Naive thymus-derived CD4-positive, alpha-beta T cell (primary cell): ENCODE measurements around the gene USP1. TPM values are rescaled to one million over a fixed set of nuclear protein-coding genes. Genes with fewer than 3 reads are reported as not detected.

Experiments used
- ATAC-seq: fragments of 150-1000 bp; cut with Tn5 transposase; 2 replicates; pipeline ENCODE4 v1.10.0; 2021; ENCODE audit warnings: mild to moderate bottlenecking, moderate library complexity
- CTCF ChIA-PET: fragments of 350-600 bp; sonication (Branson Sonifier 250); formaldehyde crosslinking; loops from one replicate; lab custom pipeline; 2021; ENCODE audit warnings: antibody characterized with exemption; lab: Charles Lee
- POLR2A ChIA-PET: fragments of 350-600 bp; sonication (Branson Sonifier 250); formaldehyde crosslinking; loops from one replicate; lab custom pipeline; 2021; ENCODE audit warnings: antibody characterized with exemption, inconsistent platforms; lab: Charles Lee
- DNase-seq, 9 donors: peaks; one replicate each; pipeline versions ENCODE4 v3.0.0 to v3.0.0-alpha.2; 2020 to 2022; ENCODE audit warnings: mixed read lengths in 1 of 9
- H3K27ac ChIP-seq: one replicate; pipeline ENCODE4 v1.7.0; 2013; ENCODE audit warnings: mild to moderate bottlenecking, low read depth, low read length, moderate library complexity
- H3K27me3 ChIP-seq, 2 donors: one replicate each; pipeline ENCODE4 v1.7.0; 2013; ENCODE audit warnings: low read length in 2 of 2, mild to moderate bottlenecking in 2 of 2, moderate library complexity in 2 of 2; ENCODE audit not compliant: control insufficient read depth in 2 of 2, insufficient read depth in 2 of 2
- H3K36me3 ChIP-seq, 3 experiments: 1 replicate in 2 of 3; 2 replicates in 1 of 3; pipeline ENCODE4 v1.7.0; 2013; ENCODE audit warnings: low read length in 3 of 3, mild to moderate bottlenecking in 3 of 3, moderate library complexity in 1 of 3; ENCODE audit not compliant: insufficient read depth in 3 of 3, control insufficient read depth in 2 of 3
- H3K4me1 ChIP-seq, 2 donors: one replicate each; pipeline ENCODE4 v1.7.0; 2013; ENCODE audit warnings: low read length in 2 of 2, mild to moderate bottlenecking in 2 of 2, moderate library complexity in 1 of 2; ENCODE audit not compliant: control insufficient read depth in 2 of 2, insufficient read depth in 2 of 2
- H3K4me3 ChIP-seq: 2 replicates; pipeline ENCODE4 v1.7.0; 2013; ENCODE audit warnings: mild to moderate bottlenecking, low read length
- H3K9me3 ChIP-seq, 3 experiments: 1 replicate in 2 of 3; 2 replicates in 1 of 3; pipeline ENCODE4 v1.7.0; 2013; ENCODE audit warnings: low read length in 3 of 3; ENCODE audit not compliant: control insufficient read depth in 2 of 3
- H3K27ac Mint-ChIP-seq, 9 donors: one replicate each; pipeline ENCODE4 v1.8.0; 2020 to 2022; ENCODE audit warnings: mixed read lengths in 9 of 9, mild to moderate bottlenecking in 8 of 9, moderate library complexity in 5 of 9, inconsistent platforms in 2 of 9
- H3K27me3 Mint-ChIP-seq, 5 donors: one replicate each; pipeline ENCODE4 v1.8.0; 2021 to 2022; ENCODE audit warnings: mixed read lengths in 5 of 5, mild to moderate bottlenecking in 1 of 5
- H3K36me3 Mint-ChIP-seq, 5 donors: one replicate each; pipeline ENCODE4 v1.8.0; 2020 to 2022; ENCODE audit warnings: mixed read lengths in 5 of 5, mild to moderate bottlenecking in 3 of 5, inconsistent platforms in 1 of 5
- H3K4me1 Mint-ChIP-seq, 7 donors: one replicate each; pipeline ENCODE4 v1.8.0; 2020 to 2022; ENCODE audit warnings: mixed read lengths in 7 of 7, mild to moderate bottlenecking in 3 of 7, inconsistent platforms in 1 of 7
- H3K4me3 Mint-ChIP-seq, 10 donors: one replicate each; pipeline ENCODE4 v1.8.0; 2020 to 2022; ENCODE audit warnings: mild to moderate bottlenecking in 10 of 10, mixed read lengths in 10 of 10, moderate library complexity in 6 of 10, inconsistent platforms in 2 of 10
- H3K9me3 Mint-ChIP-seq, 11 donors: one replicate each; pipeline ENCODE4 v1.8.0; 2020 to 2022; ENCODE audit warnings: mixed read lengths in 11 of 11, mild to moderate bottlenecking in 4 of 11, inconsistent platforms in 1 of 11, moderate library complexity in 1 of 11
- intact Hi-C, 2 donors: fragments of 100-400 bp; cut with micrococcal nuclease; formaldehyde crosslinking; loops; one replicate each; pipeline ENCODE4 v1.15.1; 2023
- polyA plus RNA-seq, 2 donors: library from polyadenylated mRNA; unstranded; fragments of 300-500 nt; fragmentation: Illumina TruSeq; gene quantifications; one replicate each; pipeline ENCODE4 v1.2.3, GENCODE V29; 2021
- total RNA-seq, 6 experiments: library from RNA in 5 of 6; stranded (reverse) in 5 of 6; gene quantifications; 1 replicate in 5 of 6; 2 replicates in 1 of 6; pipeline ENCODE4 v1.2.3 and lab custom pipeline; 2021 to 2026

Gene USP1
- total and polyA plus RNA-seq, 7 experiments from 2014 or later, result 20.5 to 65.7 (median 34.7) TPM

DNA sequence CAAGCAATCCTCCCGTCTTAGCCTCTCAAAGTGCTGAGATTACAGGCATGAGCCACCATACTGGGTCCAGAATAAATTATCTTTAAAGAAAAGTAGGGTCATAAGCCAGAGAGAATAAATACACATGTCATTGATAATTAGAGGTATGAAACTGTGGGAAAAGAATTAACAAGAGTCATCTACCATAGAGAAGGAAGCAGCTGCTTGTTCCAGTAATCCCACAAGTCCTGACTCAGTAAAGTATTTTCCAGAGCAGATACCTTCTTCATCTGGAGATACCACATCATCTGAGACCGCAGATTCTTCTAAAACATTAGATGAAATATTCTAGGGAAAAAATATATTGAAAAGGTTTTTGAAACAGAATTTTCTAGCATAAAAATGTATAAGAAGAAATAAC, 55.7 kb downstream of the USP1 start:
- Mint-ChIP-seq H3K4me3 (no peak overlapping the region), H3K27me3 (no peaks in the 10 kb centered on the region), H3K27ac (no peak overlapping the region), H3K36me3 (peaks cover 0 to 31% (median 5%) of the 10 kb centered on the region in 5 donors), H3K9me3 (no peaks in the 10 kb centered on the region), H3K4me1 (no peaks in the 10 kb centered on the region)
- Histone ChIP-seq H3K36me3 (peaks cover 0 to 6% (median 4%) of the 10 kb centered on the region in 3 experiments), H3K4me3 (no peak overlapping the region), H3K9me3 (no peaks in the 10 kb centered on the region), H3K27ac (no peak overlapping the region), H3K27me3 (no peaks in the 10 kb centered on the region), H3K4me1 (no peaks in the 10 kb centered on the region)
- ATAC-seq (no peak), DNase-seq (no peak)
- ChIA-PET CTCF (no interaction called here), POLR2A (no interaction called here)
- intact Hi-C loops, result no loop called here

- no peak overlapping the region for H3K27ac ChIP-seq
- Mint-ChIP-seq H3K36me3 (peaks cover 0 to 34% (median 5%) of the 10 kb centered on the region in 5 donors), H3K9me3 (no peaks in the 10 kb centered on the region), H3K4me3 (no peak overlapping the region), H3K27me3 (no peaks in the 10 kb centered on the region), H3K27ac (no peak overlapping the region), H3K4me1 (no peaks in the 10 kb centered on the region)
- H3K27me3 ChIP-seq, result no peaks in the 10 kb centered on the region
- ATAC-seq (no peak), DNase-seq (no peak)
- H3K4me3 ChIP-seq, result no peak overlapping the region
- ChIA-PET CTCF (no interaction called here), POLR2A (interaction anchor here (0.8 kb wide), 1 partner anchor 99 kb away, joined by 3 read pairs; no protein-coding TSS in a partner anchor)
- intact Hi-C loops, result no loop called here
- no peaks in the 10 kb centered on the region for H3K4me1 ChIP-seq
- no peaks in the 10 kb centered on the region for H3K9me3 ChIP-seq
- peaks cover 0 to 6% (median 4%) of the 10 kb centered on the region in 3 experiments for H3K36me3 ChIP-seq
Measured at GRCh38 chr1:62493656-62494055, 56.8 kb downstream of the USP1 start.

DNA sequence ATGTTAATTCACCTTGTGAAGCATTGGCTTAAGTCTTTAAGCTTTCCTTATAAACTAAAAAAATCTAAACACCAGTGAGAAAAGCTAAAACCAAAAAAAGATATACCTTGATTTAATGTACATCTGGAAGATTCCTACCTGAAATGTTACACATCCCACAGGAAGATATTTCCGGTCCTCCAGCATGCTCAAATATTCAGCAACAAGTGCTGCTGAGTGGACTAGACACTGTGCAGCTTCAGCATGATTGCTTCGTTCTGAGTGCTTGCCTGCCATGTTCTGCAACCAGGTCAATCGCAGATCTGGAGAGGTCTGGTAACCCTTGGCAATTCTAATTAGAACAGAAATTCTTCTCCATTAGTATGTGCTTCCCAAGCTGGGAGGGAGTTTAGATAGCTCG, 57.3 kb downstream of the USP1 start:
- Mint-ChIP-seq H3K4me3 (no peak overlapping the region), H3K36me3 (peaks cover 0 to 34% (median 5%) of the 10 kb centered on the region in 5 donors), H3K27me3 (no peaks in the 10 kb centered on the region), H3K4me1 (no peaks in the 10 kb centered on the region), H3K27ac (no peak overlapping the region), H3K9me3 (no peaks in the 10 kb centered on the region)
- POLR2A ChIA-PET, result interaction anchor here (0.8 kb wide), 1 partner anchor 100 kb away, joined by 3 read pairs; no protein-coding TSS in a partner anchor
- Histone ChIP-seq H3K4me3 (no peak overlapping the region), H3K9me3 (no peaks in the 10 kb centered on the region), H3K4me1 (no peaks in the 10 kb centered on the region), H3K36me3 (peaks cover 0 to 6% (median 4%) of the 10 kb centered on the region in 3 experiments), H3K27me3 (no peaks in the 10 kb centered on the region), H3K27ac (no peak overlapping the region)
- intact Hi-C loops, result no loop called here
- ATAC-seq (no peak), DNase-seq (no peak)
- CTCF ChIA-PET, result no interaction called here

DNA sequence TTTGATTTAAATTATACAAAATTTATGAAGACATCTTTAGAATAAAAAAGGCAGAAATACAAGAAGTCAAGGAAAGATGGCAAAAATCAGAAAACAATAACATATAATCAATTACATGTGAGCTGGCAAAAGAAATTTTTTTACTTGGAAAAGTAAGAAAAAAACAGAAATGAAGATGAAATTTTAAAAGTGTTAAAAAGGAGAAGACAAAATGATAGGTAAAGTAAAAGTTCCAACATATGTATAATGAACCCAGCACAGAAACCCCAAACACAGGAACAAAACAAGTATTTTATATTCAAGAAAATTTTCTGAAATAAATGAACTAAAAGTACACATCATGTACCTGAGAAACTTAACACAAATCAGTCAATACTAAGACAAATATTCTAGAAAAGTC, 63.4 kb downstream of the USP1 start:
- ATAC-seq, result no peak
- Mint-ChIP-seq H3K9me3 (no peaks in the 10 kb centered on the region), H3K36me3 (peaks cover 0 to 22% (median 0%) of the 10 kb centered on the region in 5 donors), H3K27me3 (no peaks in the 10 kb centered on the region), H3K4me3 (no peak overlapping the region), H3K27ac (no peak overlapping the region), H3K4me1 (no peaks in the 10 kb centered on the region)
- ChIA-PET POLR2A (no interaction called here), CTCF (interaction anchor here (0.7 to 2.8 kb wide), 2 partner anchors 246 to 1070 kb away, joined by 5 to 6 read pairs; no protein-coding TSS in a partner anchor)
- Histone ChIP-seq H3K27me3 (no peaks in the 10 kb centered on the region), H3K4me3 (no peak overlapping the region), H3K4me1 (no peaks in the 10 kb centered on the region), H3K36me3 (no peaks in the 10 kb centered on the region), H3K9me3 (no peaks in the 10 kb centered on the region), H3K27ac (no peak overlapping the region)
- intact Hi-C loops, result no loop called here
- no peak for DNase-seq

Other genes with a start within 250 kb of the USP1 start
- gene L1TD1, start 242.2 kb upstream of the USP1 start, total RNA-seq, result under 1 TPM in 2 of 5 experiments, not detected in 3; 0.11 to 0.44 TPM
- not detected for gene L1TD1, start 242.2 kb upstream of the USP1 start, polyA plus RNA-seq
- not detected for gene KANK4, start 117.6 kb upstream of the USP1 start, total RNA-seq
- gene KANK4, start 117.6 kb upstream of the USP1 start, polyA plus RNA-seq, result not detected
- gene ANGPTL3, start 160.5 kb downstream of the USP1 start, total RNA-seq, result not detected
- gene ANGPTL3, start 160.5 kb downstream of the USP1 start, polyA plus RNA-seq, result not detected